ENCODE results near the gene COPS6.

COPS6 gene

GRCh38 chr7:100080907-100081534 lies 7.7 kb upstream of the COPS6 start:
- no peak for DNase-seq

- DNase-seq: peak; percentile 99
These were observed 7.2 kb upstream of the COPS6 start, which contains the start of gene ZNF3 for GRCh38 chr7:100081535-100082102. ZNF3 (minus strand) TSS chr7:100081723; CDS start chr7:100077357, 4,366 bp downstream.

- DNase-seq: no peak
These were observed 5.8 kb upstream of the COPS6 start for GRCh38 chr7:100082978-100083377.

GRCh38 chr7:100085515-100085914 lies 3.3 kb upstream of the COPS6 start:
- no peak for DNase-seq

GRCh38 chr7:100087055-100087750 lies 1.6 kb upstream of the COPS6 start:
- DNase-seq: no peak

GRCh38 chr7:100088095-100088620 lies 611 bp upstream of the COPS6 start:
- no peak for DNase-seq

GRCh38 chr7:100089458-100090196 lies 858 bp downstream of the COPS6 start:
- no peak for DNase-seq

GRCh38 chr7:100090527-100091410 lies 2.0 kb downstream of the COPS6 start:
- no peak for DNase-seq

- DNase-seq: no peak
These were observed 2.8 kb downstream of the COPS6 start for GRCh38 chr7:100091411-100092181.

GRCh38 chr7:100093054-100093453 lies 4.3 kb downstream of the COPS6 start:
- no peak for DNase-seq

- no peak for DNase-seq
These were observed 4.7 kb downstream of the COPS6 start for GRCh38 chr7:100093498-100093897.

GRCh38 chr7:100093925-100094486 lies 5.2 kb downstream of the COPS6 start:
- DNase-seq: no peak

- DNase-seq: no peak
These were observed 6.5 kb downstream of the COPS6 start for GRCh38 chr7:100095289-100095688.

- DNase-seq: no peak
These were observed 6.9 kb downstream of the COPS6 start for GRCh38 chr7:100095704-100096103.

GRCh38 chr7:100098913-100099312 lies 10.1 kb downstream of the COPS6 start:
- DNase-seq: no peak

GRCh38 chr7:100099452-100099851 lies 10.7 kb downstream of the COPS6 start:
- no peak for DNase-seq

GRCh38 chr7:100100420-100101015 lies 11.7 kb downstream of the COPS6 start:
- DNase-seq: peak; percentile 96

- peak; percentile 99 for DNase-seq
These were observed 12.5 kb downstream of the COPS6 start, which contains the start of the genes AP4M1 and MCM7 for GRCh38 chr7:100101016-100101862. AP4M1 (plus strand) TSS chr7:100101643; CDS start chr7:100101715, 72 bp downstream. MCM7 (minus strand) TSS chr7:100101397; CDS start chr7:100101294, 103 bp downstream.

Measured in right hindlimb (tissue), 1 donor.